K562 (cell line): ENCODE data around the gene ATP12A. TPM values are rescaled to one million over a fixed set of nuclear protein-coding genes. Genes with fewer than 3 reads are reported as not detected.

Experiments used
- ATAC-seq: fragments of 200-7000 bp; cut with Tn5 transposase; 3 replicates; pipeline ENCODE4 v1.9.1; 2020; ENCODE audit warnings: moderate library complexity
- BruUV-seq: library from RNA; stranded (reverse); fragments of 400-500 nt; replicated peaks from 2 replicates; lab custom pipeline; 2021; lab: Mats Ljungman, UMichigan
- CTCF ChIA-PET: fragments of 300-600 bp; formaldehyde crosslinking; extraction: SDS; loops from one replicate; lab custom pipeline; 2021; ENCODE audit warnings: low intra/inter-chr PET ratio; lab: Yijun Ruan, JAX
- POLR2A ChIA-PET: fragments of 300-600, 350-650 bp; sonication (Branson Sonifier 250); formaldehyde crosslinking; extraction: SDS; loops from one replicate; lab custom pipeline; 2021; ENCODE audit warnings: antibody characterized with exemption, inconsistent platforms; lab: Yijun Ruan, JAX
- DNase-seq, 4 experiments: peaks; one replicate each; pipeline versions ENCODE4 v3.0.0 to v3.0.0-alpha.2; 2011 to 2018; ENCODE audit warnings: low spot score in 3 of 4, mixed read lengths in 3 of 4; ENCODE audit errors: extremely low read depth in 1 of 4
- FAIRE-seq: peaks from 2 replicates; lab custom pipeline; 2011; peaks lifted over from hg19 to GRCh38; lab: Jason Lieb, UNC
- H2AFZ ChIP-seq: 2 replicates; pipeline ENCODE4 v1.6.0; 2011; ENCODE audit warnings: low read depth, low read length, control low read depth, inconsistent platforms
- H3K27ac ChIP-seq: fragments of 200-600 bp; 3 replicates; pipeline ENCODE4 v1.8.0; 2011; ENCODE audit warnings: low read depth, mild to moderate bottlenecking, control low read depth, inconsistent platforms, low read length, moderate library complexity, mixed read lengths; ENCODE audit errors: extremely low read depth
- H3K27me3 ChIP-seq, 2 experiments: fragments of 300-600 bp in 1 of 2; 2 replicates in 1 of 2; 3 replicates in 1 of 2; pipeline versions ENCODE4 v1.6.0 to v1.8.0; 2011; ENCODE audit warnings: inconsistent platforms in 2 of 2, low read length in 2 of 2, mild to moderate bottlenecking in 1 of 2, mixed read lengths in 1 of 2, moderate library complexity in 1 of 2; ENCODE audit not compliant: control insufficient read depth in 2 of 2, insufficient read depth in 2 of 2
- H3K36me3 ChIP-seq: fragments of 300-600 bp; 3 replicates; pipeline ENCODE4 v1.8.0; 2011; ENCODE audit warnings: mild to moderate bottlenecking, low read length, inconsistent platforms; ENCODE audit not compliant: control insufficient read depth, insufficient read depth
- H3K4me1 ChIP-seq, 2 experiments: fragments of 200-600 bp in 1 of 2; replicated peaks in 1 of 2; 2 replicates in 1 of 2; 3 replicates in 1 of 2; pipeline versions ENCODE4 v1.5.1 to v1.8.0; 2011; ENCODE audit warnings: inconsistent platforms in 2 of 2, low read length in 2 of 2, mild to moderate bottlenecking in 1 of 2, mixed read lengths in 1 of 2, moderate library complexity in 1 of 2; ENCODE audit not compliant: control insufficient read depth in 2 of 2, insufficient read depth in 2 of 2
- H3K4me2 ChIP-seq: 2 replicates; pipeline ENCODE4 v1.6.1; 2011; ENCODE audit warnings: low read length, control low read depth, inconsistent platforms, mixed read lengths; ENCODE audit not compliant: insufficient read depth
- H3K4me3 ChIP-seq: fragments of 200-600 bp; sonication (generic), shearing (Covaris generic); 2 replicates; pipeline ENCODE4 v1.5.1; 2016; ENCODE audit warnings: control low read depth, inconsistent platforms
- H3K79me2 ChIP-seq: fragments of 200-600 bp; 3 replicates; pipeline ENCODE4 v1.8.0; 2011; ENCODE audit warnings: low read length, inconsistent platforms; ENCODE audit not compliant: control insufficient read depth, insufficient read depth
- H3K9ac ChIP-seq, 2 experiments: 2 replicates each; pipeline versions ENCODE4 v1.6.0 to v1.6.1; 2011; ENCODE audit warnings: low read depth in 2 of 2, low read length in 2 of 2, control low read depth in 1 of 2, inconsistent platforms in 1 of 2, mild to moderate bottlenecking in 1 of 2, mixed read lengths in 1 of 2; ENCODE audit not compliant: insufficient read depth in 1 of 2
- H3K9me1 ChIP-seq: one replicate; pipeline ENCODE4 v1.6.0; 2011; ENCODE audit warnings: inconsistent platforms, mild to moderate bottlenecking, low read length, moderate library complexity; ENCODE audit not compliant: control insufficient read depth, insufficient read depth
- H3K9me3 ChIP-seq: replicated peaks from 2 replicates; pipeline ENCODE4 v1.5.1; 2011; ENCODE audit warnings: low read depth, low read length, inconsistent platforms; ENCODE audit not compliant: control insufficient read depth, insufficient read depth
- H4K20me1 ChIP-seq: replicated peaks from 2 replicates; pipeline ENCODE4 v1.6.1; 2011; ENCODE audit warnings: low read length, inconsistent platforms, mixed read lengths; ENCODE audit not compliant: control insufficient read depth, insufficient read depth
- AFF1 ChIP-seq, 2 experiments: fragments of 450-650 bp; IDR thresholded peaks; 2 replicates each; pipeline ENCODE4 v1.6.1; 2018; ENCODE audit warnings: mild to moderate bottlenecking in 2 of 2, low read depth in 1 of 2; ENCODE audit not compliant: partially characterized antibody in 2 of 2
- ARID3A ChIP-seq: IDR thresholded peaks from 2 replicates; pipeline ENCODE4 v1.6.1; 2012; ENCODE audit warnings: low read depth, low read length, improper control_type of control experiment, borderline replicate concordance
- BHLHE40 ChIP-seq: IDR thresholded peaks from 2 replicates; pipeline ENCODE4 v1.6.1; 2011; ENCODE audit warnings: low read length, improper control_type of control experiment
- ELF4 ChIP-seq: fragments of 450-650 bp; formaldehyde crosslinking; IDR thresholded peaks from 2 replicates; pipeline ENCODE4 v1.4.0; 2022; ENCODE audit warnings: missing genetic modification characterization
- KDM4B ChIP-seq, 2 experiments: fragments of 450-650 bp in 1 of 2; sonication (generic) in 1 of 2; IDR thresholded peaks; 2 replicates each; pipeline ENCODE4 v1.6.1; 2016 to 2017; ENCODE audit warnings: borderline replicate concordance in 2 of 2, antibody characterized with exemption in 1 of 2, low read depth in 1 of 2, mild to moderate bottlenecking in 1 of 2
- MYC ChIP-seq, 2 experiments: fragments of 250-450 bp in 1 of 2; sonication (Bioruptor Pico) in 1 of 2; IDR thresholded peaks; 2 replicates each; pipeline versions ENCODE4 v1.5.1 to v1.6.1; 2012 to 2021; ENCODE audit warnings: low read depth in 2 of 2, borderline replicate concordance in 1 of 2, improper control_type of control experiment in 1 of 2, low read length in 1 of 2, mild to moderate bottlenecking in 1 of 2, moderate library complexity in 1 of 2
- ZNF232 ChIP-seq: sonication (generic); formaldehyde crosslinking; IDR thresholded peaks from 2 replicates; pipeline ENCODE4 v1.8.0; 2022; ENCODE audit warnings: mild to moderate bottlenecking, missing genetic modification reagents
- in situ Hi-C: fragments of 300-500 bp; cut with MboI; formaldehyde crosslinking; loops from 4 replicates; pipeline ENCODE4 v1.15.0; 2018; ENCODE audit warnings: inconsistent platforms, mixed read lengths
- intact Hi-C: fragments of 100-400 bp; cut with micrococcal nuclease; formaldehyde crosslinking; loops from 2 replicates; pipeline ENCODE4 v1.14.2; 2022
- polyA plus RNA-seq, 8 experiments: library from polyadenylated mRNA; depleted of rRNA in 4 of 8; stranded (reverse) in 5 of 8; unstranded in 3 of 8; fragments of >200 nt; fragmentation: Nextera tagmentation in 2 of 8; fragmentation: Illumina TruSeq in 1 of 8; extraction: Ambion mirVana in 2 of 8; extraction: Trizol in 1 of 8; gene quantifications; 2 replicates each; pipeline versions ENCODE4 v1.2.1 to v1.2.3, GENCODE V29; 2011 to 2014; ENCODE audit warnings: inconsistent platforms in 1 of 8, missing spikeins in 1 of 8
- total RNA-seq, 7 experiments: library from RNA; depleted of rRNA in 6 of 7; stranded (reverse); fragments of >200 nt in 6 of 7; fragmentation: Illumina TruSeq in 2 of 7; extraction: Trizol in 2 of 7; gene quantifications; 2 replicates each; pipeline versions ENCODE4 v1.2.1 to v1.2.3, GENCODE V29; 2011 to 2021; ENCODE audit warnings: low replicate concordance in 1 of 7
- TF ChIP-seq, protein P1 (sequence below), 2 experiments: fragments of 450-650 bp in 1 of 2; sonication (generic) in 1 of 2; formaldehyde crosslinking in 1 of 2; IDR thresholded peaks in 1 of 2; conservative IDR thresholded peaks in 1 of 2; 2 replicates each; pipeline versions ENCODE4 v1.6.1 to v1.8.1; 2016 to 2023; ENCODE audit warnings: mild to moderate bottlenecking in 2 of 2, moderate library complexity in 2 of 2, inconsistent platforms in 1 of 2, missing genetic modification reagents in 1 of 2
- TF ChIP-seq, protein P2 (sequence below): fragments of 250-450 bp; sonication (Bioruptor Pico); IDR thresholded peaks from 2 replicates; pipeline ENCODE4 v1.5.0; 2020; ENCODE audit warnings: mild to moderate bottlenecking

Gene ATP12A
- total and polyA plus RNA-seq, 9 of the 15 experiments (the other 6 are each of a cell fraction or from before 2014, with no cell fraction given) = not detected

GRCh38 chr13:24648271-24648670 lies 31.9 kb upstream of the ATP12A start:
- Histone ChIP-seq H3K27me3 (peaks cover 0 to 14% of the 10 kb centered on the region in 2 experiments; a peak in 2 of 5 replicates), H4K20me1 (no peaks in the 10 kb centered on the region), H3K9me3 (no peaks in the 10 kb centered on the region), H3K4me3 (no peak overlapping the region), H3K36me3 (no peaks in the 10 kb centered on the region), H3K9ac (no peak overlapping the region), H3K79me2 (no peaks in the 10 kb centered on the region), H3K27ac (no peak overlapping the region), H3K9me1 (no peaks in the 10 kb centered on the region), H3K4me1 (no peaks in the 10 kb centered on the region), H2AFZ (no peak overlapping the region), H3K4me2 (no peak overlapping the region)
- POLR2A ChIA-PET = no interaction called here
- ATAC-seq (no peak), FAIRE-seq (no peak), DNase-seq (no peak)
- TF ChIP-seq, protein P1, sequence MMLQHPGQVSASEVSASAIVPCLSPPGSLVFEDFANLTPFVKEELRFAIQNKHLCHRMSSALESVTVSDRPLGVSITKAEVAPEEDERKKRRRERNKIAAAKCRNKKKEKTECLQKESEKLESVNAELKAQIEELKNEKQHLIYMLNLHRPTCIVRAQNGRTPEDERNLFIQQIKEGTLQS (IDR thresholded peaks at IDR 0.05) = peak; percentile 40; the same call in 1 of the 2 replicates
- TF ChIP-seq, protein P1 (CRISPR knock-in tag; conservative IDR thresholded peaks at IDR 0.05) = no peak
- no peak for TF ChIP-seq MYC (IDR thresholded peaks at IDR 0.05; ENCODE audit: low read depth, low read length)
- TF ChIP-seq MYC (CRISPR knock-in tag; IDR thresholded peaks at IDR 0.05; ENCODE audit: borderline replicate concordance, low read depth) = no peak
- TF ChIP-seq ZNF232 (CRISPR knock-in tag) = no peak
- no peak for TF ChIP-seq ARID3A
- no peak for TF ChIP-seq AFF1 (IDR thresholded peaks at IDR 0.05; ENCODE audit: low read depth in 1 of 2, partially characterized antibody in 2 of 2)
- no peak for TF ChIP-seq ELF4
- TF ChIP-seq BHLHE40 = no peak
- no peak for TF ChIP-seq KDM4B (IDR thresholded peaks at IDR 0.05; ENCODE audit: borderline replicate concordance in 2 of 2, low read depth in 1 of 2)
- TF ChIP-seq, protein P2, sequence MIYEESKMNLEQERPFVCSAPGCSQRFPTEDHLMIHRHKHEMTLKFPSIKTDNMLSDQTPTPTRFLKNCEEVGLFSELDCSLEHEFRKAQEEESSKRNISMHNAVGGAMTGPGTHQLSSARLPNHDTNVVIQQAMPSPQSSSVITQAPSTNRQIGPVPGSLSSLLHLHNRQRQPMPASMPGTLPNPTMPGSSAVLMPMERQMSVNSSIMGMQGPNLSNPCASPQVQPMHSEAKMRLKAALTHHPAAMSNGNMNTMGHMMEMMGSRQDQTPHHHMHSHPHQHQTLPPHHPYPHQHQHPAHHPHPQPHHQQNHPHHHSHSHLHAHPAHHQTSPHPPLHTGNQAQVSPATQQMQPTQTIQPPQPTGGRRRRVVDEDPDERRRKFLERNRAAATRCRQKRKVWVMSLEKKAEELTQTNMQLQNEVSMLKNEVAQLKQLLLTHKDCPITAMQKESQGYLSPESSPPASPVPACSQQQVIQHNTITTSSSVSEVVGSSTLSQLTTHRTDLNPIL = no peak
- BruUV-seq = no TSS peak
- in situ Hi-C loops (no loop called here), intact Hi-C loops (no loop called here)
- CTCF ChIA-PET = no interaction called here
